ENCODE measurements around the gene SLC16A11.

The SLC16A11 gene

GRCh38 chr17:7021993-7022778, 21.7 kb downstream of the SLC16A11 start:
- Histone ChIP-seq H3K36me3 (ENCODE audit: low read depth) (no peaks in the 10 kb centered on the region), H3K4me3 (ENCODE audit: severe bottlenecking) (no peak overlapping the region), H3K27ac (ENCODE audit: poor library complexity, severe bottlenecking) (no peak overlapping the region), H3K4me1 (ENCODE audit: insufficient read depth, poor library complexity, severe bottlenecking) (no peaks in the 10 kb centered on the region), H3K27me3 (ENCODE audit: insufficient read depth, poor library complexity, severe bottlenecking) (no peaks in the 10 kb centered on the region), H3K9me3 (ENCODE audit: severe bottlenecking) (no peaks in the 10 kb centered on the region)
- peak; percentile 93 for TF ChIP-seq CTCF (IDR thresholded peaks at IDR 0.05; ENCODE audit: poor library complexity, severe bottlenecking)
- no peak for DNase-seq (ENCODE audit: low spot score)
- ATAC-seq (ENCODE audit: low read depth): peak; percentile 61

GRCh38 chr17:7020894-7021664, 22.8 kb downstream of the SLC16A11 start:
- no peak for DNase-seq (ENCODE audit: low spot score)
- Histone ChIP-seq H3K36me3 (ENCODE audit: low read depth) (no peaks in the 10 kb centered on the region), H3K9me3 (ENCODE audit: severe bottlenecking) (no peaks in the 10 kb centered on the region), H3K4me3 (ENCODE audit: severe bottlenecking) (no peak overlapping the region), H3K4me1 (ENCODE audit: insufficient read depth, poor library complexity, severe bottlenecking) (no peaks in the 10 kb centered on the region), H3K27ac (ENCODE audit: poor library complexity, severe bottlenecking) (no peak overlapping the region), H3K27me3 (ENCODE audit: insufficient read depth, poor library complexity, severe bottlenecking) (no peaks in the 10 kb centered on the region)
- TF ChIP-seq CTCF (IDR thresholded peaks at IDR 0.05; ENCODE audit: poor library complexity, severe bottlenecking): no peak
- ATAC-seq (ENCODE audit: low read depth): no peak

- H3K27ac ChIP-seq (ENCODE audit: poor library complexity, severe bottlenecking): no peak overlapping the region
- DNase-seq (ENCODE audit: low spot score) (no peak), ATAC-seq (ENCODE audit: low read depth) (no peak)
Observed at GRCh38 chr17:7019839-7020519, 23.9 kb downstream of the SLC16A11 start.

GRCh38 chr17:7019367-7019766, 24.5 kb downstream of the SLC16A11 start:
- no peak for ATAC-seq (ENCODE audit: low read depth)
- no peak overlapping the region for H3K27ac ChIP-seq (ENCODE audit: poor library complexity, severe bottlenecking)
- H3K4me1 ChIP-seq (ENCODE audit: insufficient read depth, poor library complexity, severe bottlenecking): no peaks in the 10 kb centered on the region
- TF ChIP-seq CTCF (IDR thresholded peaks at IDR 0.05; ENCODE audit: poor library complexity, severe bottlenecking): no peak
- H3K4me3 ChIP-seq (ENCODE audit: severe bottlenecking): no peak overlapping the region
- H3K27me3 ChIP-seq (ENCODE audit: insufficient read depth, poor library complexity, severe bottlenecking): no peaks in the 10 kb centered on the region
- no peak for DNase-seq (ENCODE audit: low spot score)
- no peaks in the 10 kb centered on the region for H3K36me3 ChIP-seq (ENCODE audit: low read depth)
- H3K9me3 ChIP-seq (ENCODE audit: severe bottlenecking): no peaks in the 10 kb centered on the region

More at GRCh38 chr17:7019839-7020519, 23.9 kb downstream of the SLC16A11 start:
- no peak for TF ChIP-seq CTCF (IDR thresholded peaks at IDR 0.05; ENCODE audit: poor library complexity, severe bottlenecking)
- no peaks in the 10 kb centered on the region for H3K36me3 ChIP-seq (ENCODE audit: low read depth)
- no peaks in the 10 kb centered on the region for H3K9me3 ChIP-seq (ENCODE audit: severe bottlenecking)
- H3K4me3 ChIP-seq (ENCODE audit: severe bottlenecking): peak overlapping the region; percentile 10
- H3K4me1 ChIP-seq (ENCODE audit: insufficient read depth, poor library complexity, severe bottlenecking): no peaks in the 10 kb centered on the region
- H3K27me3 ChIP-seq (ENCODE audit: insufficient read depth, poor library complexity, severe bottlenecking): no peaks in the 10 kb centered on the region
